Activated T-cell treated with anti-CD3 and anti-CD28 coated beads for 48 hours (primary cell): Measurements from ENCODE around the gene MET.
"Not testable (repeated sequence)": the region's sequence is repeated elsewhere in the genome, so short reads cannot be mapped to it uniquely, and the experiment has no call there.

Experiments
- DNase-seq: peaks from one replicate; pipeline ENCODE4 v3.0.0-alpha.2; 2020; ENCODE audit warnings: low read depth

MET gene

GRCh38 chr7:116810267-116811116 is 138.5 kb downstream of the MET start:
- DNase-seq, result no peak

GRCh38 chr7:116811768-116812167 is 139.8 kb downstream of the MET start:
- no peak for DNase-seq

- no peak for DNase-seq
Observed at GRCh38 chr7:116812860-116813259, 140.9 kb downstream of the MET start.

GRCh38 chr7:116813371-116813770 is 141.4 kb downstream of the MET start:
- DNase-seq, result not testable (repeated sequence)

- no peak for DNase-seq
Observed at GRCh38 chr7:116815041-116815440, 143.0 kb downstream of the MET start.

GRCh38 chr7:116820149-116820548 is 148.2 kb downstream of the MET start:
- DNase-seq, result no peak

GRCh38 chr7:116821647-116822046 is 149.7 kb downstream of the MET start:
- DNase-seq, result not testable (repeated sequence)

GRCh38 chr7:116824449-116824848 is 152.5 kb downstream of the MET start:
- no peak for DNase-seq

- DNase-seq, result no peak
Observed at GRCh38 chr7:116828281-116828680, 156.3 kb downstream of the MET start.

- DNase-seq, result no peak
Observed at GRCh38 chr7:116829041-116829440, 157.0 kb downstream of the MET start.

GRCh38 chr7:116829493-116829892 is 157.5 kb downstream of the MET start:
- no peak for DNase-seq

GRCh38 chr7:116832692-116833091 is 160.7 kb downstream of the MET start:
- DNase-seq, result no peak

GRCh38 chr7:116834815-116835504 is 163.0 kb downstream of the MET start:
- no peak for DNase-seq

- DNase-seq, result no peak
Observed at GRCh38 chr7:116836048-116836447, 164.1 kb downstream of the MET start.

- no peak for DNase-seq
Observed at GRCh38 chr7:116836911-116837310, 164.9 kb downstream of the MET start.

GRCh38 chr7:116837586-116837985 is 165.6 kb downstream of the MET start:
- DNase-seq, result no peak

- no peak for DNase-seq
Observed at GRCh38 chr7:116840256-116840655, 168.3 kb downstream of the MET start.

GRCh38 chr7:116842371-116842770 is 170.4 kb downstream of the MET start:
- no peak for DNase-seq

GRCh38 chr7:116843378-116843777 is 171.4 kb downstream of the MET start:
- no peak for DNase-seq
